AG09309 (cell line): Measurements from ENCODE around the gene TM4SF1.

Experiments used
- DNase-seq: peaks from one replicate; pipeline ENCODE4 v3.0.0-alpha.2; 2010; ENCODE audit warnings: low read depth
- H3K4me3 ChIP-seq: 2 replicates; pipeline ENCODE4 v1.5.1; 2011; ENCODE audit warnings: mild to moderate bottlenecking, low read depth, low read length, moderate library complexity; ENCODE audit not compliant: control insufficient read depth
- CTCF ChIP-seq: IDR thresholded peaks from 2 replicates; pipeline ENCODE4 v1.5.1; 2011; ENCODE audit warnings: mild to moderate bottlenecking, low read depth, low read length, inconsistent platforms; ENCODE audit not compliant: insufficient read depth, control insufficient read depth; ENCODE audit errors: missing control alignments

TM4SF1 gene

DNA sequence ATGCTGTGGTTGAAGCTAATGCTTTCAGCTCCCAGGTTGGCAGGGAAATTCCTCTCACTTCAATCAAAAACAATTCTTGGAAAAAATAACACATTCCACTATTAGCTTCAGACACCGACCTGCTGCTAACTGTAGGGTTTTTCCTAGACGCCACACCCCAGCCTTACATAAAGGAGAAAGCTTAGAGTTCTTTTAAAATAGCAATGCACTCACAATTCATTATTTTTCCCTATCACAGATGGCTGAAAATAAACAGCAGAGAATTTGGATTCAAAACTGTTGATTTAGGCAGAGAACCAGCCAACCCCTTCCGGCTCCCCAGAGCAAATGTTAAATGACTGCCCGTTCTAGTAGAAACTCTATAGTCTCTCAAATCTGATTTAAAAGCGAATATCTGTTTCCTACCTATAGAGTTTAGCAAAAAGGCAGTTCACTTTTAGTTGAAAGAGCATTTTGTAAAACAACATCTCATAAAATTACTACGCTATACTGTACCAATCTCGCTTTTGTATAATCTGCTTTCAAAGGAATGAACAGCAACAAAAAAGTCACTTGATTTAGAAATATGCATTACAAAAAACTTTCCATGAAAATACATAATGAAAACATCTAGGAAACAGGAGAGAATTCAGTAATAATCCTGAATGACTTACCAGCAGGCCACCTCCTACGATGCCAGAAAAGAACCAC, 586 bp downstream of the TM4SF1 start:
- DNase-seq = no peak
- TF ChIP-seq CTCF = no peak
- H3K4me3 ChIP-seq = peak overlapping the region; percentile 61

GRCh38 chr3:149375501-149376196, 1.8 kb downstream of the TM4SF1 start:
- H3K4me3 ChIP-seq = peak overlapping the region; percentile 61
- no peak for TF ChIP-seq CTCF
- no peak for DNase-seq

GRCh38 chr3:149374793-149375500, 2.5 kb downstream of the TM4SF1 start:
- DNase-seq = no peak
- no peak overlapping the region; the same call in 1 of the 2 replicates for H3K4me3 ChIP-seq
- TF ChIP-seq CTCF = no peak

- H3K4me3 ChIP-seq = no peak overlapping the region
- DNase-seq = no peak
- TF ChIP-seq CTCF = no peak
These were observed 3.1 kb downstream of the TM4SF1 start for GRCh38 chr3:149374391-149374790.

DNA sequence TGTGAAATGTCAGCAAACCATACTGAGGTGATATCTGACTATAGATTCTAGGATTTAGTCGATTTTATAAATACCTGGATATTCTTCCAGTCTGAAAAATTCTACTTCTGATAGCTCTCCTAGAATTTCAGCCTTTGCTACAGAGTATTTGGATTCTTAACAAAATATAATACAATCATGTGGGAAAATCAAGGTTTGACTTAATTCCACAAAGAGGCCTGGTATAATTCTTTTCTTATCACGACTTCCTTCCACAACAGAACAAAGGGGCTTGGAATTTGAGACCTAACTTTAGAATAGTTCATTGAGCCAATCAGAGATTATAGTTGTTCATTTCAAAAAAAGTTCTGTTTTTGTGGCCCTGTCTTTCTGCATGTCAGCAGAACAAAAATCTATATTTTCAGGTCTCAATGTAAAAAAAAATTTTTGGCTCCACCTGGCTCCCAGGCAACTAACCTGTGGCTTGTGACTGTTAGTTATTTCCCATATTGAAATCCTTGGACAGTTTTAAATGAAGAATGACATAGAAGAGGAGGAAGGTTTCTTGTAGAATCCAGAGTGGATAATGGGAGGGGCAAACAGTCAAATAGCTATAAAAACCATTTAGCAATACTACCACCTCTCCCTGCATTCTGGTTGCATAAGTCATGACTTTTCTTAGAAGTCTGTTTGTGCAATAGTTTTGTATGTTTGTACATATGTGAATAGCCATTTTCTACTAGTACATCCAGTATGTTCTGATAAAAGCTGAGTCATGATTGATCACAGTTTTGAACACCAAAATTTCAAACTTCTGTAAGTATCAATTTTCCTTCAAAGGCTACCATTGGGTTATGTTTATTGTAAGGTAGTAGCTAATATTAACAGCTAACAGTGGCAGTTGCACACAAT, 4.0 kb downstream of the TM4SF1 start:
- peak; percentile 76 for DNase-seq

More for the DNA sequence above, 4.0 kb downstream of the TM4SF1 start:
- TF ChIP-seq CTCF = no peak
- no peak overlapping the region for H3K4me3 ChIP-seq
